ENCODE measurements around the gene YIPF1. TPM values are rescaled to one million over a fixed set of nuclear protein-coding genes. Genes with fewer than 3 reads are reported as not detected.
A peak's percentile ranks its signal among the peaks of the same experiment; 100 is the strongest.

The YIPF1 gene
- 16.6 TPM for total RNA-seq

GRCh38 chr1:53889304-53890298, at the start of gene YIPF1:
TSS of gene YIPF1 (minus strand) at chr1:53889797. CDS start at chr1:53888937, 860 bp downstream.
- intact Hi-C loops (cut with DNase I) = no loop called here

GRCh38 chr1:53938136-53938830, 48.7 kb upstream of the YIPF1 start:
- no peak for ATAC-seq
- intact Hi-C loops (cut with DNase I) = no loop called here

More at GRCh38 chr1:53889304-53890298, at the start of gene YIPF1:
- ATAC-seq = peak; percentile 99
- peak; percentile 95 for DNase-seq (ENCODE audit: low spot score)

GRCh38 chr1:53936430-53936829, 46.8 kb upstream of the YIPF1 start:
- intact Hi-C loops (cut with DNase I) = no loop called here
- ATAC-seq (no peak), DNase-seq (ENCODE audit: low spot score) (no peak)

More at GRCh38 chr1:53938136-53938830, 48.7 kb upstream of the YIPF1 start:
- DNase-seq (ENCODE audit: low spot score) = no peak

GRCh38 chr1:53934170-53934765, 44.7 kb upstream of the YIPF1 start:
- ATAC-seq = no peak
- no peak for DNase-seq (ENCODE audit: low spot score)
- intact Hi-C loops (cut with DNase I) = no loop called here

- DNase-seq (ENCODE audit: low spot score) = no peak
- ATAC-seq = no peak
- intact Hi-C loops (cut with DNase I) = no loop called here
These were observed 41.9 kb upstream of the YIPF1 start for GRCh38 chr1:53931523-53931922.

- intact Hi-C loops (cut with DNase I) = no loop called here
- ATAC-seq (no peak), DNase-seq (ENCODE audit: low spot score) (no peak)
These were observed 41.3 kb upstream of the YIPF1 start for GRCh38 chr1:53930932-53931331.

- intact Hi-C loops (cut with DNase I) = no loop called here
- ATAC-seq (no peak), DNase-seq (ENCODE audit: low spot score) (no peak)
These were observed 39.8 kb upstream of the YIPF1 start for GRCh38 chr1:53929246-53929960.

- ATAC-seq = no peak
- no peak for DNase-seq (ENCODE audit: low spot score)
- intact Hi-C loops (cut with DNase I) = no loop called here
These were observed 37.8 kb upstream of the YIPF1 start for GRCh38 chr1:53927376-53927881.

GRCh38 chr1:53919675-53920066, 30.1 kb upstream of the YIPF1 start:
- no peak for DNase-seq (ENCODE audit: low spot score)
- intact Hi-C loops (cut with DNase I) = no loop called here

GRCh38 chr1:53918343-53918742, 28.7 kb upstream of the YIPF1 start:
- DNase-seq (ENCODE audit: low spot score) (no peak), ATAC-seq (no peak)
- intact Hi-C loops (cut with DNase I) = no loop called here

More at GRCh38 chr1:53919675-53920066, 30.1 kb upstream of the YIPF1 start:
- ATAC-seq = no peak

GRCh38 chr1:53913352-53914033, 23.9 kb upstream of the YIPF1 start:
- intact Hi-C loops (cut with DNase I) = no loop called here
- ATAC-seq = no peak
- no peak for DNase-seq (ENCODE audit: low spot score)

- no peak for DNase-seq (ENCODE audit: low spot score)
- ATAC-seq = no peak
- intact Hi-C loops (cut with DNase I) = no loop called here
These were observed 21.8 kb upstream of the YIPF1 start for GRCh38 chr1:53911442-53911841.

- DNase-seq (ENCODE audit: low spot score) = no peak
- peak; percentile 74 for ATAC-seq
- intact Hi-C loops (cut with DNase I) = no loop called here
These were observed 20.3 kb upstream of the YIPF1 start for GRCh38 chr1:53909946-53910345.

- no peak for DNase-seq (ENCODE audit: low spot score)
- no peak for ATAC-seq
- intact Hi-C loops (cut with DNase I) = no loop called here
These were observed 16.5 kb upstream of the YIPF1 start for GRCh38 chr1:53906121-53906520.

- ATAC-seq = no peak
- DNase-seq (ENCODE audit: low spot score) = no peak
- intact Hi-C loops (cut with DNase I) = no loop called here
These were observed 15.9 kb upstream of the YIPF1 start for GRCh38 chr1:53905509-53905908.

- intact Hi-C loops (cut with DNase I) = no loop called here
- no peak for ATAC-seq
These were observed 12.9 kb upstream of the YIPF1 start for GRCh38 chr1:53902235-53903138.

GRCh38 chr1:53899708-53900107, 10.1 kb upstream of the YIPF1 start:
- no peak for DNase-seq (ENCODE audit: low spot score)
- ATAC-seq = no peak
- intact Hi-C loops (cut with DNase I) = no loop called here

More at GRCh38 chr1:53902235-53903138, 12.9 kb upstream of the YIPF1 start:
- no peak for DNase-seq (ENCODE audit: low spot score)

All from sciatic nerve (tissue), 2 donors.